GM10266 (cell line): Measurements from ENCODE around the gene ADGRD1.
"Not testable (repeated sequence)": the region's sequence is repeated elsewhere in the genome, so short reads cannot be mapped to it uniquely, and the experiment has no call there.

Source experiments
- DNase-seq: peaks from one replicate; pipeline ENCODE4 v3.0.0; 2012; ENCODE audit errors: extremely low spot score
- TF ChIP-seq, protein P1 (sequence below): IDR thresholded peaks from 2 replicates; pipeline ENCODE4 v1.5.1; 2012; ENCODE audit warnings: mild to moderate bottlenecking, low read depth; ENCODE audit not compliant: control insufficient read depth, insufficient read depth; ENCODE audit errors: missing control alignments

ADGRD1 gene

DNA sequence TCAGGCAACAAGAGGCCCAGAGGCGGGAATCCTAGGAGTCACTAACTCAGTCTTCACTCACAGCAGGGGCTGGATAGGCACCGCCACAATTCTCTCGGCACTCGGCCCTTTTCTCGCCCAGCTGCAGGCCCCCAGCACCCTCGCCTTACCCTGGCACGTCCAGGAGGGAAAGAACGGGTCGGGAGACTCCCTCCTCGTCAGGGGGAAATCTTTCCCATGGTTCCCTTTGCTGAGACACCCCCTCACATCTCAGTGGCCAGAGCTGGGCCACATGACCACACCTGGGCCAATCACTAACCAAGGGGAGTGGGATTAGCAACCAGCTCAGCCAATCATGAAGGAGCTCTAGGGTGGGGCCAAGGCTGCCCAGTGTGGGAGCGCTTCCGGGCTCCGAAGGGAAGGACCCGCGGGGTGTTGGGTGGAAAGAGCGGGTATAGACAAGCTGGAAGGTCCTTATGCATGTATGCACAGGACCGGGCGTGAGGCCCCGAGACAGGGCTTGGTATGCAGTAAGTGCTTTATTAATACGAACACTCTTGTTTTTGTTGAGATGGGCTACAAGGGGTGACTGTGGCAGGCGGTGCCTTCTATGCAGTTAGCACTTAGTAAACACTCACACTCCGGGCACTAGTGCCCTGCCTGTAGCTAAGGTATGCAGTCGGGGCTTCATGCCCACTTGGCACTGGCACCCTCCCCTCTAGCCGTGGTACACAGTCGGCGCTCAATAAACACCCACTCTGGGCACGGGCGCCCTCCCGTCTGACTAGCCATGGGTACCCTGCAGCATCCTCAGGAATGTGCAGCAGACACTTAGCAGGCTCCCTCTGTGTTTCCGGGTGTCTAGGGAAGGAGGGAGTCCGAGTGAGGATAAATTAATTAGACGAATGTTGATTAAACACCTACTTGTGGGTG is 40.3 kb downstream of the ADGRD1 start:
- no peak for DNase-seq
- TF ChIP-seq, protein P1, sequence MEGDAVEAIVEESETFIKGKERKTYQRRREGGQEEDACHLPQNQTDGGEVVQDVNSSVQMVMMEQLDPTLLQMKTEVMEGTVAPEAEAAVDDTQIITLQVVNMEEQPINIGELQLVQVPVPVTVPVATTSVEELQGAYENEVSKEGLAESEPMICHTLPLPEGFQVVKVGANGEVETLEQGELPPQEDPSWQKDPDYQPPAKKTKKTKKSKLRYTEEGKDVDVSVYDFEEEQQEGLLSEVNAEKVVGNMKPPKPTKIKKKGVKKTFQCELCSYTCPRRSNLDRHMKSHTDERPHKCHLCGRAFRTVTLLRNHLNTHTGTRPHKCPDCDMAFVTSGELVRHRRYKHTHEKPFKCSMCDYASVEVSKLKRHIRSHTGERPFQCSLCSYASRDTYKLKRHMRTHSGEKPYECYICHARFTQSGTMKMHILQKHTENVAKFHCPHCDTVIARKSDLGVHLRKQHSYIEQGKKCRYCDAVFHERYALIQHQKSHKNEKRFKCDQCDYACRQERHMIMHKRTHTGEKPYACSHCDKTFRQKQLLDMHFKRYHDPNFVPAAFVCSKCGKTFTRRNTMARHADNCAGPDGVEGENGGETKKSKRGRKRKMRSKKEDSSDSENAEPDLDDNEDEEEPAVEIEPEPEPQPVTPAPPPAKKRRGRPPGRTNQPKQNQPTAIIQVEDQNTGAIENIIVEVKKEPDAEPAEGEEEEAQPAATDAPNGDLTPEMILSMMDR, result no peak

DNA sequence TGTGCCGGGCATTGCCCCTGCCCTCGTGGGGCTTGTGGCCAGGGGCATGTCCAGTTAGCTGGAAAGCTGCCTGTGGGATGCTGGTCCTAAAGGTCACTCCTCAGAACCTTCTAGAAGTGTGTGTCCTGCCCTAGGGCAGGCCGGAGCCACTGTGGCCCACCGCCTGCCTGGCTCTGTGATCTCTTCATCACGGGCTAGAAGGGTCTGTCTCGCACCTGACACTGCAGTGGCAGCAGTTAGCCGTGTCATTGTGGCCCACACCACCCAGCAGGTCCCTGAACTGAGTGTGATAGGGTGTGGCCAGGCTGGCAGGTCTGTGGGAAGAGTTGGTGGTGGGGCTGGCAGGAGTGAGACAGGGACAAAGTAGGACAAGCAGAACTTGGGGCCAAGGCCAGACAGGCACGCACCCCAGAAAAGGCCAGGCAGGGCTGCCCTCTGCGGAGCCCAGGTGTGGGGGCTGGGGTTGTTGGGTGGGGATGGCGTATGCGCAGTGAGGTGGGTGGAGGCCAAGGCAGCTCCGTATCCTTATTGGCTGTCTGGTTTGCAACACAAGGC is 41.2 kb downstream of the ADGRD1 start:
- no peak for DNase-seq
- TF ChIP-seq, protein P1, result no peak

DNA sequence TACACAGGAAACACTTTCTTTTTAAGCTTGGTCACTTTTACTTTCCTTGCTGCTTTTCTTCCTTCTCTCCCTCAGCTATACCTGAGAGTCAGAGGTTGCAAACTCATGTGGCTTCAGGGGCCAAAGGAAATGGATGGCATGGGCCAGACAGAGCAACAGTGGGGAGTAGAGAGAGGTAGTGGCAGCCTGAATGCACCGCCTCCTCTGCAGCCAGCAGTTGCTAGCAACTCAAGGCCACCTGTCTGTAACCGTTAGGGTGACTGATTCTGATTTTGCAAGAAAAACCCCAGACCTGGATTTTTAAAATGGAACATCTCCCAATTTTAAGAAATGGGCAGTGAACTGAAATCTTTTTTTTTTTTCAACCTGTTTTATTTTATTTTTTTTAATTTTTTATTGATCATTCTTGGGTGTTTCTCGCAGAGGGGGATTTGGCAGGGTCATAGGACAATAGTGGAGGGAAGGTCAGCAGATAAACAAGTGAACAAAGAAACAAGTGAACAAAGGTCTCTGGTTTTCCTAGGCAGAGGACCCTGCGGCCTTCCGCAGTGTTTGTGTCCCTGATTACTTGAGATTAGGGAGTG is 41.8 kb downstream of the ADGRD1 start:
- DNase-seq, result not testable (repeated sequence)

DNA sequence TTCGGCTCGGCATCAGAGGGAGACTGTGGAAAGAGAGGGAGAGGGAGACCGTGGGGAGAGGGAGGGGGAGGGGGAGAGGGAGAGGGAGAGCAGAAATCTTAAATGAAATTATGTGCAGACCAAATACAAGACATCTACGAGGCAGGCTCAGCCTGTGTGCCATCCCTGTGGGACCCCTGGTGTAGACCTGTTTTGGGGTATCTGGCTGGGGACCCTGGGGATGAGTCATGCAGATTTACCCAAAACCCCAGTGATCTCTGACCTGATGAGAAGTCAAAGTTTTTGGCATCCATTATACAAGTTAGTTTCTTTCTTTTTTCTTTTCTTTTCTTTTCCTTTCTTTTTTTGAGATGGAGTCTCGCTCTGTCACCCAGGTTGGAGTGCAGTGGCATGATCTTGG is 44.4 kb downstream of the ADGRD1 start:
- no peak for DNase-seq
- TF ChIP-seq, protein P1, result no peak

DNA sequence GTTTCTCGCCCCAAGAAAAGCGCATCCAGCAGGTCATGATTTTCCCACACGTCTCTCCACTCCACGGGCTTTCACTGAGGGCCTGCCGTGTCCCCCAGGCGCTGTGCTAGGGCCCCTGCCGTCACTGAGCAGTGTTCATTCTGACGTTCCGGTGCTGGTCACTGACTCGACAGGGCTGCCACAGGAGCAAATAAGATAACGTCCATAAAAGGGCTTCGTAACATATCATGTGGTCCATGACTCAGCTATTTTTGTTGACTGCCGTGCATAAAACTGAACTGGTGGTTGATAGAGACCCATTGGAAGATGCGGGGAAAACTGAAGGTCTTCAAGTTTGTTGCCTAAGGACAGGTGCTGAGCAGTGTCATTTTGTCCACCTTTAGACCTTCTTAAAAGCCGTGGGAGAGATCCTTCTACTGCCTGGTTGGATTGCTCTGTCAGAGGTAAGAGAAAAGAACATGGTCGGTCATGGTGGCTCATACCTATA is 46.3 kb downstream of the ADGRD1 start:
- DNase-seq, result no peak
- TF ChIP-seq, protein P1, result no peak

DNA sequence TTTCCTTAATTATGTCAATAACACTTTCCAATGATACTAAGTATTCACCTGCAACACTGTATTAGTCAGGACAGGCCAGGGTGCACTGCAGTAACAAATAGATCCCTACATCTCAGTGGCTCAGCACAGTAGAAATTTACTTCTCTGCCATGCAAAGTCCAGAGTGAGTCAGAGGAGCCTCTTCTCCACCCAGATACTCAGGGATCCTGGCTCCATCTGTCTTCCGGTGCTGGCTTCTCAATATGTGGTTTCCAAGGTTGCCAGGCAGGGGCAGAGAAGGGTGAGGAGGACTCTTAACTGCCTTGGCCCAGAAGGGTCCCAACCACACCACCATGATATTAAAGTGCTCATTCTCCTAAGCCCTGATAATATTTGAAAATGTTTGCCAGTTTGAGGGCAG is 47.8 kb downstream of the ADGRD1 start:
- no peak for DNase-seq

DNA sequence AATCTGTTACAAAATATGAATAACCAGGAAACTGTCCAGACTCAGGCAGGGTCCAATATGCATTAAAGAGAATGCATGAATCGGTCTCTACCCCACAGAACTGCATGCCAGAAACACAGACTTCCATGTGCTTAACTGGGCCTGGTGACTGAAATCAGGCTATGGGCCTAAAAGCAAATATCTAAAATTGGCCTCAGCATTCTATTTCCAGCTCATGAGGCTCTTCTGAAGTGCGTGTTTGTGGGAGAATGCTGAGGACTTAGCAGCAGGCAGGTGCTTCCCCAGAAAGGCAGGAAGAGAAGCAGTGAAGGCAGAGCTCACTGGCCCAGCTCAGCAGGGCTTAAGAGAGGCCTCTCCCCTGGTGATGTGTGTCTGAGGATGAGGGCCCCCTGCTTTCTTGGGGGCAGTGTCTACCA is 48.5 kb downstream of the ADGRD1 start:
- TF ChIP-seq, protein P1, result no peak
- DNase-seq, result peak; percentile 92

More for the DNA sequence above, 47.8 kb downstream of the ADGRD1 start:
- TF ChIP-seq, protein P1, result no peak
